NCI-H2081 (cell line): ENCODE measurements around the gene KIF5B.
"Not testable (repeated sequence)": the region's sequence is repeated elsewhere in the genome, so short reads cannot be mapped to it uniquely, and the experiment has no call there.

Source experiments
- DNase-seq, 2 experiments: peaks; one replicate each; lab custom pipeline; 2025; lab: John Stamatoyannopoulos, UW

Gene KIF5B

GRCh38 chr10:32056136-32057035 is at the start of gene KIF5B:
Gene KIF5B (minus strand): TSS chr10:32056425. CDS start chr10:32055973, 452 bp downstream.
- peak; percentile 78 to 81 for DNase-seq

DNA sequence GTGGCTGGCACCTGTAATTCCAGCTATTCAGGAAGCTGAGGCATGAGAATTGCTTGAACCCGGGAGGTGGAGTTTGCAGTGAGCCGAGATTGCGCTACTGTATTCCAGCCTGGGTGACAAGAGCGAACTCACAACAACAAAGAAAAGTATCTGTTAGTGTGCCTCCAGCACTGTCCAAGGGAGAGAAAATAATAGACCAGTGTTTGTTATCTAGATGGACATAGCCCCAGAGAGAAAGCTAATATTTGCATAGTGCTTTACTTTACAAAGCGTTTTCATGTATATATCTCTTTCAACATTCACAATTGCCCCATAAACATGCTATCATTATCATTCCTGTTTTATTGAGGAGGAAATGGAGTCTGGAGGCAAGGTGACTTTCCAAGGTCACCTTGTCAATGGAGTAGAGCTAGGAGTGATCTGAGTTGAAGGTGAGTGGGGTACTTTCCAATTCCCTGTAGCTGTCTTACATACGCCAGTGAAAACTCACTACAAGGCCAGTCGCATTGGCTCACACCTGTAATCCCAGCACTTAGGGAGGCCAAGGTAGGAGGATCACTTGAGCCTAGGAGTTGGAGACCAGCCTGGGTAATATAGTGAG is 49.7 kb upstream of the KIF5B start:
- no peak for DNase-seq

DNA sequence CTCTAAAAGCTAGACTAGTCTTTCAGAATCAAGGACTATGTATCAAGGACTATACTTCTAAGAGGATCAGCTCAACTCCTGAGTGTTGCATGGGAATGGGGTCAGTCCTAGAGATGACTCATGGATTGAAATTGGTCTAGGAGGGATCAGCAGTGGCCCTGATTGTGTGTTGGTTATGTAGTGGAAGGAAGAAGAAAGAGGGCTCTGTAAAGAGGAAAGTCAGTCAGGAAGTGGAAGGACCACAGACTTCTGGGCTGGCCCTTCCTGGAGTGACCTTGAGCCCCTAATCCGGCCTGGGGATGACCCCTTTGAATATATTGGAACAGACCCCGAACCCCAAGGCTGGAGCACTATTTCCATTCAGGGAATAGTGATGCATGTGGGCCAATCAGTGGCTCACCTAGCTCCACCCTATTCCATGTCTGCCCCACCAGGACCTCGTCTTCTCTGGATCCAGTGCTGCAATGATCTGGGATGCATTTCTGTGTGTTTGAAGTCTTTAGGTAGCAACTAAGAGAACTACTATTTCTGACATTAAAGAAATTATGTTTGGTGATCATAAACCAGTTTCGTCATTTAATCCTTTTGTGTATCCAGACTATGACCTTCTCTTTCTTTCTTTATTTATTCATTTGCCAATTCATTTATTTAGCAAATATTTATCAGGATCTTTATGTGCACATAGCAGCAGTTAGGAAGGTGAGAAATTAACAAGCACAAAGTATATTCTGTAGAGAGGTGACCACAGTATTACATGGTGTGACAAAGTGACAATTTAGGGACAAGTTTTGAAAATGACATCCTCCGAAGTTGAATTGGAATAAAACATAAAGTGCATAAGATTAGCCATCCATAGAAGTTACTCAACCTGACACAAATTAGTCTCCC is 48.6 kb upstream of the KIF5B start:
- DNase-seq = no peak

DNA sequence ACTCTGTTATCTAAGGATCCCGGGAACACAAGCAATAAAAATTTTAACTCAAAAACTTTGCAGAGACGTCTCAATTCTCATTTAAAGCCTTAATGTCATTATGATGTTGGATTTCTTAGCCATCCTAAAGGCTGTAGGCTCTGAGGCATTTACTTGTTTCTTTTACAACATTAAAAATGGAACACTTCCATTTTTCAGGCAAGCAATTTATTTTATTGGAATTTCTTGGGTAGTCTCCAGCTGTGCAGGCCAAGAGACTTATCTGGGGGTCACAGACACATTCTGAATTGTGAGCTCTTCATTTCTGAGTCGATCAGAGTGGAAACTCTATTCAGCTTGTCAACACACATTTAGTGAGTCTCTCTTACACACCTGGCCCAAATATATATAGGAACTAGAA is 48.0 kb upstream of the KIF5B start:
- DNase-seq = no peak

DNA sequence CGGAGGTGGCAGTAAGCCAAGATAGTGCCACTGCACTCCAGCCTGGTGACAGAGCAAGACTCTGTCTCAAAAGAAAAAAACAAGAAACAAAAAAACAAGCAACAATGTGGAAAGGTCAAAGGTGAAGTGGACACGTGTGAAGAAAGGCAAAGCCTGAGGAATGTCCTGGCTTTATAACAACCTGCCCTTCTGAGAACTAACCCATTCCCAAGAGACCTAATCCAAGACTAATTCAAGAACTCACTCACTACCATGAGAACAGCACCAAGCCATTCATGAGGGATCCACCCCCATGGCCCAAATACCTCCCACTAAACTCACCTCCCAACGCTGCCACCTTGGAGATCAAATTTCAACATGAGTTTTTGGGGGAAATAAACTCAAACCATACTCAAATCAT is 47.5 kb upstream of the KIF5B start:
- no peak for DNase-seq

DNA sequence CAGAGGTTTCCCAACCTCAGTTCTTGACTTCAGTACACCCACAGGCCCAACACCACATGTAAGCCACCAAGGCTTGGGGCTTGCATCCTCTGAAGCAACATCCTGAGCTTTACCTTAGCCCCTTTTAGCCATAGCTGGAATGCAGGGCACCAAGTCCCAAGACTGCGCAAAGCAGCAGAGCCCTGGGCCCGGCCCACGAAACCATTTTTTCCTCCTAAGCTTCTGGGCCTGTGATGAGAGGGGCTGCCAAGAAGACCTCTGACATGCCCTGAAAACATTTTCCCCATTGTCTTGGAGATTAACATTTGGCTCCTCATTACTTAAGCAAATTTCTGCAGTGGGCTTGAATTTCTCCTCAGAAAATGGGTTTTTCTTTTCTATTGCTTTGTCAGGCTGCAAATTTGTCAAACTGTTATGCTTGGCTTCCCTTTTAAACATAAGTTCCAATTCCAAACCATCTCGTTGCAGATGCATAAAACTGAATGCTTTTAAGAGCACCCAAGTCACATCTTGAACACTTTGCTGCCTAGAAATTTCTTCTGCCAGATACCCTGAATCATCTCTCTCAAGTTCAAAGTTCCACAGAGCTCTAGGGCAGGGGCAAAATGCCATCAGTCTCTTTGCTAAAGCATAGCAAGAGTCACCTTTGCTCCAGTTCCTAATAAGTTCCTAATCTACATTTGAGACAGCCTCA is 42.5 kb upstream of the KIF5B start:
- not testable (repeated sequence) for DNase-seq

DNA sequence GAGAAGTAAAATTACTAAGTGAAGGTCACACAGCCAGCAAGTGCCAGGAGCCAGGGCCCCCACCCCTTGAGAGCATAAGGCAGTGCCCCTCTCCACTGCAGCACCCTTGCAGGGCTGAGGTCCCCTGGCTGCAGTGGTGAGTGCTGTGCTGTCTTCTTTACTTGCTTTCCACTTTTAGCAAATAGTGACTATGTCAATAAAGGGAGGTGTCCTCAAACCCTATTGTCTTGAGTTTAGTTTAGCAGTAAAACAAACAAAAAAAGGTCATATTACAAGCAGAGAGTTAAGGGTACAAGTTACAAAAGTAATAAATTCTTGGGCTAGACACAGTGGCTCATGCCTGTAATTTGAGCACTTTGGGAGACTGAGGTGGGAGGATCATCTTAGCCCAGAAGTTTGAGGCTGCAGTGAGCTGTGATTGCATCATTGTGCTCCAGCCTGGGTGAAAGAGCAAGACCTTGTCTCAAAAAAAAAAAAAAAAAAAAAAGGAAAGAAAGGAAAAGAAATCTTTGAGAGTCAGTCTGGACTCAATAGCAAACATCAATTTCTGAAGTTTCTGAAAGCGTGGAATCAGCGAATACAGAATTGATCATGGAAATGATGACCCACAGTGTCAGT is 39.0 kb upstream of the KIF5B start:
- DNase-seq = no peak

DNA sequence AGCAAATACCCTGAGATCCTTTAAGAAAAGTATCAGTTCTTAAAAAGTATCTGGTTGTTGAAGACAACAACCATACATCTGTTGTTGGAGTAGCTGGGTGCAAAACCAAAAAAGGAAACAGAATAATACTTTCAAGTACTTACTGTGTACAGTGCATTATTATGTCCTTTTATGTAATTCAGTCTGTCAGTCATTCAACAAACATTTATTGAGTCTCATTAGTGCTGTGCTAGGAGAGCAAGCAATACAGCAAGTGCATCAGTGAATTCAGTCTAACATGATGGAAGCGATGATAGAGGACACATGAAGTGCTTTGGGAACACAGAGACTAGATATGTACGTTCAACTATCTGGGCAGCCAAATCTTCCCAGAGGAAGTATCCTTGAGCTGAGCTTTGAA is 37.4 kb upstream of the KIF5B start:
- no peak for DNase-seq

GRCh38 chr10:32091046-32091445 is 34.8 kb upstream of the KIF5B start:
- no peak for DNase-seq

DNA sequence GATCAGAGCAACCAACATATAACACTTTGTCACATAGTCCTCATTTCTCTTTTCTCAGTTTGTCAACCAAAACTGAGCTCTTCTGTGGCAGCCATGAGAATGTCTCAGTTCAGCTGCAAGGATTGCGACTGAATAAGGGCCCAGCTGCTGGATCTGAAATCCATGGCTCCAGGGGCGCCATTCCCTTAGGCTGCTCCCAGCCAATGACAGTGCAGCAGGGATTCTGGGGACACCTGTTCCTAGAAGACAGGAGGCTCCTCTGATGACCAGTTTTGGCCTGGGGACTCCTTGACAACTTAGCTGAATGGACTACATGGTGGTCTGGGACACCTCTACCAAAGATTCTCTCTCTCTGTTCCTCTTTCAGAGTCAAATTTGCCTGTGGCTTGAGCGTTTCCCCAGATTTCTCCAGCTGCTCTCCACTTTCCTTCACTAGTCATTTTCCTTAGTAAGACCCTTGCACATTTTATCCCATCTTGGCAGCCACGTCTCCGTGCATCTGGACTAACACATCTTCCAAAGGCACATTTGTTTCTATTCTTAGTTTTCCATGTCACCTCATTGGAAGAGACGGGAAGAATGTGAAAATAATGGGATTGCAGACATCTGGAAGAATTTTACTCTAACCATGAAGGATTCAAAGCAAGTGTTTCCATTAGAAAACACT is 28.1 kb upstream of the KIF5B start:
- DNase-seq = no peak

GRCh38 chr10:32077896-32078485 is 21.8 kb upstream of the KIF5B start:
- no peak for DNase-seq

DNA sequence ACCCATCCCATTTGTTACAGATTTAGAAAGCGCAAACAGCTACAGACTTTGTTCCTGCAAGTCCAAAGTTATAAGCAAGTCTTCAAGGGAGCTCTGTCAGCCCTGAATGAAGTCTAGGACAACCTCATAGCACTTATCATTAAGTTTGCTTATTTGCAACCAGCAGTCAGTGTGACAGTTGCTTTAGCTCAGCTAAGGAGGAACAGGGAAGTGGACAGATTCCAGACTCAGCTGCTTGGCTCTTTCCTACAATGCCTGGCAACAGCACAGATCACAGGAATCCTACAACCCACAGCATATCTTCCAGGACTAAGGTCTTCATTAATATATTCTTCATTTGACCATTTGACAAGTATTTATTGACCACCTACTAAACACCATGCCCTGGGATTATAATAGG is 17.4 kb upstream of the KIF5B start:
- no peak for DNase-seq

- no peak for DNase-seq
These were observed 16.9 kb upstream of the KIF5B start for GRCh38 chr10:32073128-32073527.

- DNase-seq = no peak
These were observed 16.0 kb upstream of the KIF5B start for GRCh38 chr10:32072025-32072800.

DNA sequence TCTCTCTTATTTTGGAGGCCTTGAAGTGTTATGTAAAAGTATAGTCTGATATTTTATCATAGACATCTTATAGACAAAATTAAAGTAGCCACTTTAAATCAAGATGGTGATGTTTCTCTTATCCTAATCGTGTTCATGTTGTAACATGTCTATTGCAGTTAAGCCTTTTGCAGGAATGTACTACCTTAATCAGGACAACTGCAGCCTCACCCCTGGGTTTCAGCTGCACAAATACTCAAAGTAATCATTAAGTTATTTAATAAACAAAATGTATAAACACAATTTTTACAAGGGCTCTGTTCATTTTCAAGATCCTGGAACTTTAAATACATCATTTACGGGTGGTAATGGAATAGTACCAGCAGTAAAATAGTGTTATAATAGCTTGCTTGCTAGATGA is 14.4 kb upstream of the KIF5B start:
- peak in 1 of 2 experiments; percentile 5 for DNase-seq

- no peak for DNase-seq
These were observed 12.3 kb upstream of the KIF5B start for GRCh38 chr10:32068569-32068968.

GRCh38 chr10:32067931-32068330 is 11.7 kb upstream of the KIF5B start:
- not testable (repeated sequence) for DNase-seq

DNA sequence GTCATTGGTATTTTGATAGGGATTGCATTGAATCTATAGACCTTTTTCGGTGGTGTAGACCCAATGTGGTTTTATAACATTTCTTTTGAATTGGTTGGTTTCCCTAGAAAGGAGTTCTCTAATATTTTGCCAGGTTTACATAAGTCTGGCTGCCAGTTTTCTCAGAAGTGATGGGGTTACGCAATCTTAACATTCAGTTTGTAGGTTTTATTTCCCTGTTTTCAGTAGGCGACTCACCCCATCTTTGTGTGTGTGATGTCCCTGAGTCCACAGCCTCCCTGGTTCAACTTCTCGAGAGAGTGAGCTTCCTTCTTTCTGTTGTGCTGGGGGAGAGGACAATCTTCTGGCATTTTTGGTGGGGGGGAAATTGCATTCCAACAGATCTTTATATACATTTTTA is 9.6 kb upstream of the KIF5B start:
- no peak for DNase-seq

DNA sequence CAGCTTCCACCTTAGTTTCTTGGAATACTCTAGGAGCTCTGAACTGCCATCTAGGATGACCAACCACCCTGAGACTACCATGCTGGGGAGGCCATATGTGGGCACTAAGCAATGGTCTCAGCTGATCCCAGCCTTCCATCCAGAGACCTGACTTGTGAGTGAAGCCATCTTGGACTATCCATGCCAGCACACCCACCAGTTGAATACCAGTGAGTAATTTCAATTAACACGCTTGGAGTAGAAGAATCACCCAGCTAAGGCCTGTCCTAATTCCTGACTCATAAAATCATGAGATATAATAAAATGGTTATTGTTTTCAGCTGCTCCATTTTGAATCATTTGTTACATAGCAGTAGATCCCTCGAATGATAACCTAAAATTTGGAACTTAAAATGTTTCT is 5.2 kb upstream of the KIF5B start:
- DNase-seq = no peak

DNA sequence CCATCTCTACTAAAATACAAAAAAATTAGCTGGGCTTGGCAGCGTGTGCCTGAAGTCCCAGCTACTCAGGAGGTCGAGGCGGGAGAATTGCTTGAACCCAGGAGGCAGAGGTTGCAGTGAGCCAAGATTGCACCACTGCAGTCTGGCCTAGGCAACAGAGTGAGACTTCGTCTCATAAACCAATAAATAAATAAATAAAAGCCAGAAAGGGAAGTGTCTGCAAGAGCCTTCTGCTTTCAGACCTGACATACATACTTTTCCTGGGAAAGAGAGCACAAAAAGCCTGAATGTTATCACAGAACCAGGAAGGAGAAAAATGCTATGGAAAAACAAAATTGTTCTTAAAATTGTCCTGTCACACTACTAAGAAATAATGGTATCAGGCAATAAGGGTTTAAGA is 4.1 kb upstream of the KIF5B start:
- DNase-seq = no peak
